ENCODE measurements around the gene RNLS.

RNLS gene

GRCh38 chr10:88245974-88246511 is 337.1 kb downstream of the RNLS start:
- peak; percentile 10 for DNase-seq

- DNase-seq: no peak
These were observed 338.1 kb downstream of the RNLS start for GRCh38 chr10:88244781-88245625.

- DNase-seq: no peak
These were observed 339.0 kb downstream of the RNLS start for GRCh38 chr10:88243836-88244730.

DNA sequence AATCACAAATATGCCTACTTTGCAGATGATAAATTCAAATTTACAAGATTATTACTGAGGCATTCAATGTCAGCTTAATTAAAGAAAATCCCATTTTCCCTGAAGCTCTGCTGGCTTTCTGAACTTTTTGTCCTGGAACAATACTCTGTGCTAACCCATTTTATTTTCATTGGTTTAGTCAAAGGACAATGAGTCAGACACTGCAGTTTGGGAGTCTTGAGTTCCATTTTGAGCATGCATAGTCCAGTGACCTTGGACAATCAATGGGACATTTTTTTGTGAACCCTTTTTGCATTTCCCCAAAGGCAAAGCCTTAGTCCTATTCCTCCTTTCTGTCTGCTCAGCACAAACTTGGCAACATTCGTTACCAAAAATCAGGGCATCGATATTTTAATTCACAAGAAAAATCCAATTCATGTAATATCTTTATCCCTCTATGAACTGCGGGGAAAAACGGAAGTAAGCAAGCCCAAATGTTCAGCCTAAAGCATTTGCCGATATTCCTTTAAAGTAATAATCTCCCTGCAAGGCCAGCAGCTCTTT is 339.8 kb downstream of the RNLS start:
- no peak for DNase-seq

- no peak for DNase-seq
These were observed 341.6 kb downstream of the RNLS start for GRCh38 chr10:88241501-88241900.

- no peak for DNase-seq
These were observed 343.9 kb downstream of the RNLS start for GRCh38 chr10:88239212-88239611.

- DNase-seq: no peak
These were observed 344.6 kb downstream of the RNLS start for GRCh38 chr10:88238615-88238914.

DNA sequence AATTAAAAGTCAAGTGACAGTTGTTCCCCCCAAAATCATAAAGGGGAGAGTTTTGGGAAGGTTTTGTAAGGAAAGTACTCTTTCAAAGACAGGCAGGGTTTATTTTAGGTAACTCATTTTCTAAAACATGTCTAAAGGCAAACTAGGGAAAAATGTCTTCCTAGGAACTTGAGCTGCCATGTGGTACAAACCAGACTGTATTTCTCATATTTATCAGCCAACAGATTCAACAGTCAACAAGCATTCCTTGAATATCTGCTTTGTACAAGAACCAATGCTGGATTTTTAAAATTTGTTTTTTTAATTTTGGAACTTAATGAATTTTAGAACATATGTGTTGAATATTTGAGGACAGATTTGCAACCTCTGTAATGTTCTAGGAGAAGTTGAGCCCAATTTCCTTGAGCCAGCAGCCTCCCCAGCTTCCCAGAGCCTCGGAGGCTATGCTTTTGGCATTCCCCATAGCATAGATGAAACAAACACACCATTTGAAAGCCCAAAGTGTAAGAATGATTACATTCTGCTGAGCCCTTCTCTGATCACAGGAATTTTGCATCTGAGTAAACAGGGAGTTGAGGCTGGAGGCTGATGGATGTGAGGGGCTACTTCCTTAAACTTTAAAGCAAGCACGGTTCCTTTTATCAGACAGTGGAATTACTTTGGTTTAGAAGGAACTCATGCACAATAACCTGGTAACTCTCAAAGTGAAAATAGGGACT is 345.1 kb downstream of the RNLS start:
- DNase-seq: no peak

DNA sequence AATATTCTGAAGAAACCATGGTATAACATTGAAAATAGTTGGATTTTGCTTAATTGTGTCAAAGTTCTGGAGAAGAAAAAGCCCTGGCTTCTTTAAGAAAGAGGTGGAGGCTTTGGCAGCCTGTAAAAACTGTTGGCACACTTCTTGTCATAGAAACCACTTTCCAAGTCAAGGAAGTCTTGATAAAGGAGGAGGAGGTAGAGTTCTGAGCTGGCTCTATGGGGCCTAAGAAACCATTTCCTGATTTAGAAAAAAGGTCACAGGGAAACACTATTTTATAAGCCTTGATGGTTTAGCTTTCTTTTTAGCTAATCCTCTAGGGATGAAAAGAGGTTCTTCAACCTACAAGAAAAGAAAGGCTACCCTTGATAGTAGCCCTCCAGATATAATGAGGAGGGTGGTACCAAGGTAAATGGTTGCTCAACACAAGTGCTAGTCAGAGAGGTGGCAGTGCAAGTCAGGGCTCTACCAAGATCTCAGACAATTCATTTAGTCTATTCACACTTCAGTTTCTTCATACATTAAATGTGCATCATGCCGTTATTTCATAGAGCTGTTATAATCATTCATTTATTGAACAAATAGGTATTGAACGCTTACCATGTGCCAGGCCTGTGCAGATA is 346.9 kb downstream of the RNLS start:
- no peak for DNase-seq

DNA sequence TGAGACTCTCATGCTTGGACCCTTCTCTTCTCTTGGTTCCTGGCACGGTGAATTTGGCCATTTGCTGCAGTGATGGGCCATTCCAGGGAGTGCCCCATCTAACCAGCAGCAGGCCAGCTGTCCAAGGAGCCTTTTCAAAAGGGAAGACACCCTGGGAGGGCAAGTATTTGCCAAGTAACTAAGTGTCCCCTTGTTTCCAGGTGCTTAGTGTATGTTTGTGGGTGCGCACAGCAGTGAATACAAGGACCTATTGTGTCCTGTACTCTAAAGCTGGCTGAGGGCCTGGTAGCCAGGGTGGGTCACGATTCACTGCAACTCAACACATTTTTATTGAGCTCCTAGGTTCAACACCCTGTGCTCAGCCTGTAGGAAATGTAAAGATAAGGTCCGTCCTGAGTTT is 348.8 kb downstream of the RNLS start:
- peak; percentile 25 for DNase-seq

DNA sequence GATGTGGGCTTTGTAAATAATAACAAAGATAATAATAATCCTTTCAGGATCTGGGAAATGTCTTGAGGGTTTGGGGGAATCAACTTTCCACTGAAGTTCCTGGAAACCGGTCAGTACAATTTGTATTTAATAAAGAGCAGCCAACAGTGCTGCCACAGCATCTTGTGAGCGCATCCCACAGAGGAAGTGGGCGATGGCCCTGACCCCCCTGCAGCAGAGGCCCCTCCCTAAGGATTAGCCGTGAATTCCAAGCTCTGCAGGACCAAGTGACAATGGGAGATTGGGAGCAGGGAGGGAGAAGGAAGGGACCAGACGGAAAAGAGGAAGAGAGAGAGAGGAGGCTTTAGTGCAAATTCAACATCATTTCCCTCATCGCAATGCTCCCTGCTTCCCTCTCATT is 349.2 kb downstream of the RNLS start:
- no peak for DNase-seq

DNA sequence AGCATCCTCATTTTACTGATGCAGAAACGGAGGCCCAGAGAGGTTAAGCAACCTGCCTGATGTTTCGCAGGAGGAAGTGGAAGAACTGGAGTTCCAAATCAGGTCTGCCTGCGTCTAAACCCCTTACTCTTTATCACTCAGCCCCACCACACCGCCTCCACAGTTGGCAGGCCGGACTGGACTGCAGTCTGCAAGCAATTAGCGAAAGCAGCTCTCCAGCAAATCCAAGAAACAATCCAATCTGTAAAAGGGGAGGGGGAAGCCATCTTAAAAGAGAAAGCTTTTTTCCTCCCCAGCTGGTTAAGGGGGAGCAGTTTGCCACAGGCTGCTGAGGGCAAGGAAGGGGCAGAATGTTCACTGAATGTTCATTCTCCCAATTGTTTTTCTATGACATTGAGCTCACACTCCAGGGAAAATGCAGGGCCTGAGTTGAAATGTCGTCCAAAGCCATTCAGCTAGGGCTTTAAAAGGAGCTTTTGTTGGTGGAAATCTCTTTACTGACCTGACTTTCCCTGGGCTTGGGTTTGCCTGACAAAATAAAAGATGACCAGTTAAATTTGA is 350.1 kb downstream of the RNLS start:
- DNase-seq: peak; percentile 10

GRCh38 chr10:88232029-88232895 is 350.9 kb downstream of the RNLS start:
- DNase-seq: no peak

DNA sequence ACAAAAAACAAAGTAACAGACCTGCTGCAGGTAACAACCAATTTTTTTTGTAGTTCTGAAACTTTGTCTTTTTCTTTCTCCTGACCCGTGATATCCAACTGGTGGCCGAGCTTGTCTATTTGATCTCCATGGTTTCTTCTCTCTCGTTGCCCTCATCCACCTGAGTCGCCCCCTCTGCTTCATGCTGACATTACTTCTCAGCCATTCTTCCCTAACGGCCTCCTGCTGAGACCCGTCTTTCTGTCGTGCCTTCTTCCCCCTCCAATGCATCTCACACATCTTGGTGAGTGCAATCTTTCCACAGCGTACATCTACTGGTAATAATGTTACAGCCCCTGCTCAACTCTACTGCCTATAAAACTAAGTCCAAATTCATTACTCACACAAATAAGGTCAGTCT is 352.9 kb downstream of the RNLS start:
- DNase-seq: no peak

- no peak for DNase-seq
These were observed 355.0 kb downstream of the RNLS start for GRCh38 chr10:88228130-88228529.

- no peak for DNase-seq
These were observed 355.6 kb downstream of the RNLS start for GRCh38 chr10:88227342-88228018.

DNA sequence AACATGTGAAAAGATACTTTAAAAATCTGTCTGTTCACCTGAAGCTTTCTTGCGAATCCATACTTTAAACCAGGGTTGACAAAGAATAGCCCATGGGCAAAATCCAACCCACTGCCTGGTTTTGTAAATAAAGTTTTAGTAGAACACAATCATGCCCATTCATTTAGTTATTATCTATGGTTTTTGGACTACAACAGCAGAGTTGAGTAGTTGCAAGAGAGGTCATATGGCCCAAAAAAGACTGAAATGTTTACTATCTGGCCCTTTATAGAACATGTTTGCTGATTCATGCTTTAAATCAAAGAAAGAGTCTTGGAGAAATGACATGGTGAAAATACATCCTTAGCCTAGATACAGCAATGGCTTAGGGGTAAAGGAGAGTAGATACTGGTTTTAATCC is 356.2 kb downstream of the RNLS start:
- DNase-seq: no peak

GRCh38 chr10:88226071-88226659 is 357.0 kb downstream of the RNLS start:
- no peak for DNase-seq

Data from midbrain (tissue), 1 donor.